ENCODE measurements around the gene BTAF1. TPM values are rescaled to one million over a fixed set of nuclear protein-coding genes. Genes with fewer than 3 reads are reported as not detected.
"Not testable (repeated sequence)": the region's sequence is repeated elsewhere in the genome, so short reads cannot be mapped to it uniquely, and the experiment has no call there.

Gene BTAF1
- total RNA-seq, 4 donors from 2014 or later = 23.9 to 58.6 (median 37.0) TPM

DNA sequence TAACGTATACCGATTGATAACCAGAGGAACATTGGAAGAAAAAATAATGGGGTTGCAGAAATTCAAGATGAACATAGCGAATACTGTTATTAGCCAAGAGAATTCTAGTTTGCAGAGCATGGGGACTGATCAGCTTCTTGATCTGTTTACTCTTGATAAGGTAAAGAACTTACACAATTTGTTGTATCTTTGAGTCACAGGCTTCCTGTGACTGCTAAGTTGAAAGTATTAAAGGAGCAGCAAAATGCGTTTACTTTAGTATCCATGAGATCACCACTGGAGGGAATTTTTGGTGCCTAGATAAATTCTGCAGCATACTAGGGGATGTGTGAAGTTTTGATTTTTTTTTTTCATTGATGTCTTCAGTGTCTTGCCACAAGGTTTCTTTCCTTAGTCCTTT, 103.6 kb downstream of the BTAF1 start:
- no peak for DNase-seq
- intact Hi-C loops (cut with DNase I; ENCODE audit: low total_unique reads) (no loop called here), in situ Hi-C loops (cut with MboI; ENCODE audit: low pct_ligation_motif_present in 1 of 4, low pct_unique_long_range_greater_than_20kb in 1 of 4, low sequenced_read_pairs in 3 of 4) (no loop called here)
- Histone ChIP-seq H3K4me1 (no peaks in the 10 kb centered on the region), H3K4me3 (no peak overlapping the region), H3K27ac (no peak overlapping the region), H3K36me3 (peaks cover 0 to 55% (median 24%) of the 10 kb centered on the region in 4 donors), H3K9me3 (no peaks in the 10 kb centered on the region), H3K27me3 (no peaks in the 10 kb centered on the region)
- TF ChIP-seq EP300 (IDR thresholded peaks at IDR 0.05; ENCODE audit: low read depth) = no peak
- no peak for TF ChIP-seq POLR2AphosphoS5 (IDR thresholded peaks at IDR 0.05)
- TF ChIP-seq, protein P1, sequence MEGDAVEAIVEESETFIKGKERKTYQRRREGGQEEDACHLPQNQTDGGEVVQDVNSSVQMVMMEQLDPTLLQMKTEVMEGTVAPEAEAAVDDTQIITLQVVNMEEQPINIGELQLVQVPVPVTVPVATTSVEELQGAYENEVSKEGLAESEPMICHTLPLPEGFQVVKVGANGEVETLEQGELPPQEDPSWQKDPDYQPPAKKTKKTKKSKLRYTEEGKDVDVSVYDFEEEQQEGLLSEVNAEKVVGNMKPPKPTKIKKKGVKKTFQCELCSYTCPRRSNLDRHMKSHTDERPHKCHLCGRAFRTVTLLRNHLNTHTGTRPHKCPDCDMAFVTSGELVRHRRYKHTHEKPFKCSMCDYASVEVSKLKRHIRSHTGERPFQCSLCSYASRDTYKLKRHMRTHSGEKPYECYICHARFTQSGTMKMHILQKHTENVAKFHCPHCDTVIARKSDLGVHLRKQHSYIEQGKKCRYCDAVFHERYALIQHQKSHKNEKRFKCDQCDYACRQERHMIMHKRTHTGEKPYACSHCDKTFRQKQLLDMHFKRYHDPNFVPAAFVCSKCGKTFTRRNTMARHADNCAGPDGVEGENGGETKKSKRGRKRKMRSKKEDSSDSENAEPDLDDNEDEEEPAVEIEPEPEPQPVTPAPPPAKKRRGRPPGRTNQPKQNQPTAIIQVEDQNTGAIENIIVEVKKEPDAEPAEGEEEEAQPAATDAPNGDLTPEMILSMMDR (IDR thresholded peaks at IDR 0.05) = no peak
- no peak for TF ChIP-seq POLR2A (IDR thresholded peaks at IDR 0.05)
- WGBS, 2 donors (ENCODE audit: low coverage in 1 of 2) = 88 to 97% methylated on average over 4 of the region's 4 CpGs

GRCh38 chr10:92031580-92031979, 108.0 kb downstream of the BTAF1 start:
- Histone ChIP-seq H3K27ac (no peak overlapping the region), H3K27me3 (no peaks in the 10 kb centered on the region), H3K4me3 (no peak overlapping the region), H3K4me1 (no peaks in the 10 kb centered on the region), H3K9me3 (no peaks in the 10 kb centered on the region), H3K36me3 (peaks cover 0 to 26% (median 11%) of the 10 kb centered on the region in 4 donors)
- intact Hi-C loops (cut with DNase I; ENCODE audit: low total_unique reads) = no loop called here
- no peak for DNase-seq
- TF ChIP-seq POLR2AphosphoS5 (IDR thresholded peaks at IDR 0.05) = no peak
- no peak for TF ChIP-seq EP300 (IDR thresholded peaks at IDR 0.05; ENCODE audit: low read depth)
- TF ChIP-seq, protein P1 (IDR thresholded peaks at IDR 0.05) = no peak
- no peak for TF ChIP-seq POLR2A (IDR thresholded peaks at IDR 0.05)
- in situ Hi-C loops (cut with MboI; ENCODE audit: low pct_ligation_motif_present in 1 of 4, low pct_unique_long_range_greater_than_20kb in 1 of 4, low sequenced_read_pairs in 3 of 4) = no loop called here
- 88 to 92% methylated on average over 2 to 3 of the region's 3 CpGs for WGBS, 2 donors (ENCODE audit: low coverage in 1 of 2)

GRCh38 chr10:92033070-92033469, 109.5 kb downstream of the BTAF1 start:
- WGBS, 2 donors (ENCODE audit: low coverage in 1 of 2) = 74 to 98% methylated on average over 3 of the region's 3 CpGs
- H3K9me3 ChIP-seq; H3K4me1 ChIP-seq; H3K27ac ChIP-seq; in situ Hi-C loops (cut with MboI; ENCODE audit: low pct_ligation_motif_present in 1 of 4, low pct_unique_long_range_greater_than_20kb in 1 of 4, low sequenced_read_pairs in 3 of 4); intact Hi-C loops (cut with DNase I; ENCODE audit: low total_unique reads); H3K27me3 ChIP-seq; DNase-seq; H3K4me3 ChIP-seq: not testable (repeated sequence)
- H3K36me3 ChIP-seq = peaks cover 0 to 13% (median 6%) of the 10 kb centered on the region in 4 donors

DNA sequence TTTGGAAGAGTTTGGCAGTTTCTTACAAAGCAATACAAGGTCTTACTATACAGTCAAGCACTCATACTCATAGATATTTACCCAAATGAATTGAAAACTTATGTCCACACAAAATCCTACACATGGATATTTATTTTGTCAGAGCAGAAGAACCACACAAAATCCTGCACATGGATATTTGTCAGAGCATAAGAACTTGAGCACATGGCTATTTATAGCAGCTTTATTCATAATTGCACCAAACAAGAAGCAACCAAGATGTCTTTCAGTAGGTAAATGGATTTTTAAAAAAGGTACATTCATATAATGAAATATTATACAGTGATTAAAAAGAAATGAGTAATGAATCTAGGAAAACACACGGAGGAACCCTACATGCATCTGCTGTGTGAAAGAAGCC, 115.4 kb downstream of the BTAF1 start:
- H3K36me3 ChIP-seq = no peaks in the 10 kb centered on the region
- TF ChIP-seq POLR2A (IDR thresholded peaks at IDR 0.05) (no peak), POLR2AphosphoS5 (IDR thresholded peaks at IDR 0.05) (no peak), EP300 (IDR thresholded peaks at IDR 0.05; ENCODE audit: low read depth) (no peak)
- TF ChIP-seq, protein P1 (IDR thresholded peaks at IDR 0.05) = no peak
- DNase-seq = no peak
- no peak overlapping the region for H3K27ac ChIP-seq
- in situ Hi-C loops (cut with MboI; ENCODE audit: low pct_ligation_motif_present in 1 of 4, low pct_unique_long_range_greater_than_20kb in 1 of 4, low sequenced_read_pairs in 3 of 4) = no loop called here
- no peaks in the 10 kb centered on the region for H3K9me3 ChIP-seq
- no peak overlapping the region for H3K4me3 ChIP-seq
- H3K4me1 ChIP-seq = no peaks in the 10 kb centered on the region
- H3K27me3 ChIP-seq = no peaks in the 10 kb centered on the region
- intact Hi-C loops (cut with DNase I; ENCODE audit: low total_unique reads) = no loop called here
- WGBS, 2 donors (ENCODE audit: low coverage in 1 of 2) = 78 to 93% methylated on average over 1 of the region's 1 CpG

- in situ Hi-C loops (cut with MboI; ENCODE audit: low pct_ligation_motif_present in 1 of 4, low pct_unique_long_range_greater_than_20kb in 1 of 4, low sequenced_read_pairs in 3 of 4) = no loop called here
Measured at GRCh38 chr10:92042541-92042940, 119.0 kb downstream of the BTAF1 start.

More at GRCh38 chr10:92042541-92042940, 119.0 kb downstream of the BTAF1 start:
- WGBS, 2 donors (ENCODE audit: low coverage in 1 of 2) = 80 to 85% methylated on average over 5 of the region's 5 CpGs
- intact Hi-C loops (cut with DNase I; ENCODE audit: low total_unique reads) = no loop called here
- no peaks in the 10 kb centered on the region for H3K27me3 ChIP-seq
- H3K36me3 ChIP-seq = no peaks in the 10 kb centered on the region
- DNase-seq = no peak
- H3K4me1 ChIP-seq = no peaks in the 10 kb centered on the region
- TF ChIP-seq POLR2AphosphoS5 (IDR thresholded peaks at IDR 0.05) (no peak), EP300 (IDR thresholded peaks at IDR 0.05; ENCODE audit: low read depth) (no peak), POLR2A (IDR thresholded peaks at IDR 0.05) (no peak)
- TF ChIP-seq, protein P1 (IDR thresholded peaks at IDR 0.05) = no peak
- H3K27ac ChIP-seq = no peak overlapping the region
- no peak overlapping the region for H3K4me3 ChIP-seq
- no peaks in the 10 kb centered on the region for H3K9me3 ChIP-seq
